HFFc6 (cell line): ENCODE measurements around the gene VSIG10L2. TPM values are rescaled to one million over a fixed set of nuclear protein-coding genes. Genes with fewer than 3 reads are reported as not detected.

Experiments
- DNase-seq: peaks from one replicate; pipeline ENCODE4 v3.0.0-alpha.2; 2018
- H3K27ac Mint-ChIP-seq: 2 replicates; pipeline ENCODE4 v1.8.0; 2020; ENCODE audit warnings: mild to moderate bottlenecking, mixed read lengths
- H3K27me3 Mint-ChIP-seq: 2 replicates; pipeline ENCODE4 v1.8.0; 2021; ENCODE audit warnings: mild to moderate bottlenecking, moderate library complexity, mixed read lengths; ENCODE audit not compliant: insufficient read depth
- H3K36me3 Mint-ChIP-seq: 2 replicates; pipeline ENCODE4 v1.8.0; 2021; ENCODE audit warnings: low read depth, mixed read lengths
- H3K4me1 Mint-ChIP-seq: 2 replicates; pipeline ENCODE4 v1.8.0; 2020; ENCODE audit warnings: low read depth, mixed read lengths
- H3K4me3 Mint-ChIP-seq: 2 replicates; pipeline ENCODE4 v1.8.0; 2020; ENCODE audit warnings: mild to moderate bottlenecking, moderate library complexity, mixed read lengths
- H3K9me3 Mint-ChIP-seq: 2 replicates; pipeline ENCODE4 v1.8.0; 2020; ENCODE audit warnings: mild to moderate bottlenecking, mixed read lengths
- CTCF ChIP-seq: fragments of 200-600 bp; sonication (generic); IDR thresholded peaks from 2 replicates; pipeline ENCODE4 v1.5.0; 2021; ENCODE audit warnings: antibody characterized with exemption, mild to moderate bottlenecking
- long read RNA-seq: library from polyadenylated mRNA; unstranded; transcript quantifications from one replicate; pipeline ENCODE4 v2.0.0, GENCODE V29; 2019
- total RNA-seq, 6 experiments: library from RNA; stranded (reverse); fragmentation: NEBNext Ultra II Directional; extraction: Animal tissue kit (Norgen Biotek cat#: 25700); gene quantifications; 2 replicates in 1 of 6; 3 replicates in 5 of 6; pipeline ENCODE4 v1.2.3, GENCODE V29; 2021

VSIG10L2 gene
- total RNA-seq = not detected
- long read RNA-seq = 0 reads

GRCh38 chr11:125945797-125946520, at the start of gene VSIG10L2:
Gene VSIG10L2, plus strand, starts transcription at chr11:125946044. Its CDS starts 12 bp downstream, at chr11:125946056.
- H3K4me1 Mint-ChIP-seq = 0 out of 2 replicates have a peak, but pooled peaks cover 5% of the 10 kb centered on the region
- H3K27ac Mint-ChIP-seq = no peak within 1 kb of the TSS
- TF ChIP-seq CTCF = no peak
- H3K4me3 Mint-ChIP-seq = no peak within 1 kb of the TSS
- no peaks in the 10 kb centered on the region for H3K36me3 Mint-ChIP-seq
- H3K9me3 Mint-ChIP-seq = no peaks in the 10 kb centered on the region
- no peak for DNase-seq
- H3K27me3 Mint-ChIP-seq = peaks cover 32% of the 10 kb centered on the region

GRCh38 chr11:125901872-125902271, 44.0 kb upstream of the VSIG10L2 start:
- Mint-ChIP-seq H3K27me3 (peaks cover 16% of the 10 kb centered on the region), H3K9me3 (no peaks in the 10 kb centered on the region), H3K27ac (no peak overlapping the region), H3K36me3 (peaks cover 30% of the 10 kb centered on the region), H3K4me3 (peak overlapping the region; percentile 99), H3K4me1 (peaks cover 37% of the 10 kb centered on the region)
- no peak for TF ChIP-seq CTCF
- DNase-seq = no peak

GRCh38 chr11:125902277-125902926, 43.4 kb upstream of the VSIG10L2 start:
- H3K27ac Mint-ChIP-seq = peak overlapping the region; percentile 80
- no peaks in the 10 kb centered on the region for H3K9me3 Mint-ChIP-seq
- peaks cover 32% of the 10 kb centered on the region for H3K4me1 Mint-ChIP-seq
- H3K27me3 Mint-ChIP-seq = peaks cover 19% of the 10 kb centered on the region
- no peak for TF ChIP-seq CTCF
- H3K36me3 Mint-ChIP-seq = peaks cover 30% of the 10 kb centered on the region
- H3K4me3 Mint-ChIP-seq = peak overlapping the region; percentile 99
- DNase-seq = no peak

GRCh38 chr11:125902927-125903710, 42.7 kb upstream of the VSIG10L2 start, which contains the start of gene PUS3:
Gene PUS3, minus strand, starts transcription at chr11:125903206. Its CDS starts 6,922 bp downstream, at chr11:125896284.
- Mint-ChIP-seq H3K4me3 (peak within 1 kb of the TSS; percentile 99), H3K36me3 (peaks cover 30% of the 10 kb centered on the region)

More at GRCh38 chr11:125902927-125903710, 42.7 kb upstream of the VSIG10L2 start, which contains the start of gene PUS3:
- no peaks in the 10 kb centered on the region for H3K9me3 Mint-ChIP-seq
- peak; percentile 76 for DNase-seq
- peak within 1 kb of the TSS; percentile 80 for H3K27ac Mint-ChIP-seq
- no peak for TF ChIP-seq CTCF
- peaks cover 21% of the 10 kb centered on the region for H3K27me3 Mint-ChIP-seq
- H3K4me1 Mint-ChIP-seq = peaks cover 31% of the 10 kb centered on the region
